K562 (cell line): ENCODE data around the gene PHF12.

Experiments used
- HDAC6 ChIP-seq: IDR thresholded peaks from 2 replicates; pipeline ENCODE4 v1.6.1; 2012; ENCODE audit warnings: low read depth, mild to moderate bottlenecking, control low read depth, inconsistent platforms, low read length, moderate library complexity
- KDM2B ChIP-seq: fragments of 250-450 bp; sonication (Bioruptor Pico); IDR thresholded peaks from 2 replicates; pipeline ENCODE4 v1.8.0; 2021; ENCODE audit warnings: mild to moderate bottlenecking, moderate library complexity
- MAZ ChIP-seq, 2 experiments: fragments of 450-650 bp in 1 of 2; sonication (generic) in 1 of 2; formaldehyde crosslinking; IDR thresholded peaks in 1 of 2; conservative IDR thresholded peaks in 1 of 2; 2 replicates each; pipeline versions ENCODE4 v1.4.0 to v1.5.0; 2020; ENCODE audit warnings: mild to moderate bottlenecking in 1 of 2, missing genetic modification reagents in 1 of 2
- NCOA2 ChIP-seq, 2 experiments: fragments of 450-650 bp; IDR thresholded peaks; 2 replicates each; pipeline ENCODE4 v1.6.1; 2018; ENCODE audit warnings: mild to moderate bottlenecking in 2 of 2, moderate library complexity in 1 of 2; ENCODE audit not compliant: partially characterized antibody in 2 of 2
- POLR2AphosphoS5 ChIP-seq: IDR thresholded peaks from 2 replicates; pipeline ENCODE4 v1.6.1; 2011; ENCODE audit warnings: mild to moderate bottlenecking, low read depth, low read length, moderate library complexity; ENCODE audit not compliant: control insufficient read depth, insufficient read depth
- RBM25 ChIP-seq: fragments of 200-400 bp; formaldehyde crosslinking; IDR thresholded peaks from 2 replicates; pipeline ENCODE4 v1.6.1; 2018; ENCODE audit warnings: low read length, low read depth, moderate library complexity; ENCODE audit not compliant: severe bottlenecking
- SIN3A ChIP-seq, 2 experiments: fragments of 150-350 bp in 1 of 2; IDR thresholded peaks; 2 replicates each; pipeline ENCODE4 v1.6.1; 2011 to 2016; ENCODE audit warnings: borderline replicate concordance in 2 of 2, low read depth in 2 of 2, low read length in 2 of 2, mild to moderate bottlenecking in 2 of 2, moderate library complexity in 2 of 2; ENCODE audit not compliant: control insufficient read depth in 1 of 2
- TF ChIP-seq, protein P1 (sequence below): fragments of 150-350 bp; IDR thresholded peaks from 2 replicates; pipeline ENCODE4 v1.6.1; 2014; ENCODE audit warnings: low read depth, mild to moderate bottlenecking, low read length, borderline replicate concordance
- TF ChIP-seq, protein P2 (sequence below), 2 experiments: fragments of 450-650 bp in 1 of 2; sonication (generic) in 1 of 2; formaldehyde crosslinking; conservative IDR thresholded peaks; 2 replicates each; pipeline versions ENCODE4 v1.4.0 to v1.8.1; 2020 to 2022; ENCODE audit warnings: mild to moderate bottlenecking in 1 of 2, missing genetic modification reagents in 1 of 2
- TF ChIP-seq, protein P3 (sequence below), 3 experiments: IDR thresholded peaks in 2 of 3; conservative IDR thresholded peaks in 1 of 3; 2 replicates each; pipeline ENCODE4 v1.5.1; 2011 to 2012; ENCODE audit warnings: low read length in 3 of 3, mild to moderate bottlenecking in 3 of 3, control low read depth in 2 of 3, improper control_type of control experiment in 1 of 3, inconsistent platforms in 1 of 3, low read depth in 1 of 3, mixed read lengths in 1 of 3, moderate library complexity in 1 of 3; ENCODE audit not compliant: insufficient read depth in 2 of 3

DNA sequence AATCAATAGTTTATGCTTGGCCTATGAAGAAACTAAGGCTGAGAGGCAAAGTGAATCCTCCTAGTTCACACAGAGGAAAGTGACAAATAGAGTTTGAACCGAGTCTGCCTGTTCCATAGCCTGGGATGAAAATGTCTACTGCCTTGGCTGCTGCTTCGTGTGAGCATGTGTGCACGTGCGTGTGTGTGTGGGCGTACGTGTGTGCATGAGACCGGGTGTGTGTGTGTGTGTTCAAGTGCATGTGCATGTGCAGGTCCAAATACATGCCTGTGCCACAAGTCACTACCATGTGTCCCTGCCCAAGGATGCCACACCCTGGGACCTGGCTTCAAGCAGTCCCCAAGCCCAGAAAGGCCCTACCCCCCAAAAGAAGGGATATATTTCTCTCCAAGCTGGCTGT is 40.9 kb upstream of the PHF12 start:
- TF ChIP-seq RBM25 (no peak), POLR2AphosphoS5 (no peak), NCOA2 (IDR thresholded peaks at IDR 0.05; ENCODE audit: partially characterized antibody in 2 of 2) (no peak), SIN3A (IDR thresholded peaks at IDR 0.05; ENCODE audit: borderline replicate concordance in 2 of 2, control insufficient read depth in 1 of 2, low read depth in 2 of 2, low read length in 2 of 2) (no peak), KDM2B (no peak), HDAC6 (no peak), MAZ (CRISPR knock-in tag; conservative IDR thresholded peaks at IDR 0.05 in 1 of 2, IDR thresholded peaks at IDR 0.05 in 1 of 2) (no peak)
- TF ChIP-seq, protein P1, sequence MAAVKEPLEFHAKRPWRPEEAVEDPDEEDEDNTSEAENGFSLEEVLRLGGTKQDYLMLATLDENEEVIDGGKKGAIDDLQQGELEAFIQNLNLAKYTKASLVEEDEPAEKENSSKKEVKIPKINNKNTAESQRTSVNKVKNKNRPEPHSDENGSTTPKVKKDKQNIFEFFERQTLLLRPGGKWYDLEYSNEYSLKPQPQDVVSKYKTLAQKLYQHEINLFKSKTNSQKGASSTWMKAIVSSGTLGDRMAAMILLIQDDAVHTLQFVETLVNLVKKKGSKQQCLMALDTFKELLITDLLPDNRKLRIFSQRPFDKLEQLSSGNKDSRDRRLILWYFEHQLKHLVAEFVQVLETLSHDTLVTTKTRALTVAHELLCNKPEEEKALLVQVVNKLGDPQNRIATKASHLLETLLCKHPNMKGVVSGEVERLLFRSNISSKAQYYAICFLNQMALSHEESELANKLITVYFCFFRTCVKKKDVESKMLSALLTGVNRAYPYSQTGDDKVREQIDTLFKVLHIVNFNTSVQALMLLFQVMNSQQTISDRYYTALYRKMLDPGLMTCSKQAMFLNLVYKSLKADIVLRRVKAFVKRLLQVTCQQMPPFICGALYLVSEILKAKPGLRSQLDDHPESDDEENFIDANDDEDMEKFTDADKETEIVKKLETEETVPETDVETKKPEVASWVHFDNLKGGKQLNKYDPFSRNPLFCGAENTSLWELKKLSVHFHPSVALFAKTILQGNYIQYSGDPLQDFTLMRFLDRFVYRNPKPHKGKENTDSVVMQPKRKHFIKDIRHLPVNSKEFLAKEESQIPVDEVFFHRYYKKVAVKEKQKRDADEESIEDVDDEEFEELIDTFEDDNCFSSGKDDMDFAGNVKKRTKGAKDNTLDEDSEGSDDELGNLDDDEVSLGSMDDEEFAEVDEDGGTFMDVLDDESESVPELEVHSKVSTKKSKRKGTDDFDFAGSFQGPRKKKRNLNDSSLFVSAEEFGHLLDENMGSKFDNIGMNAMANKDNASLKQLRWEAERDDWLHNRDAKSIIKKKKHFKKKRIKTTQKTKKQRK, result no peak
- TF ChIP-seq, protein P2, sequence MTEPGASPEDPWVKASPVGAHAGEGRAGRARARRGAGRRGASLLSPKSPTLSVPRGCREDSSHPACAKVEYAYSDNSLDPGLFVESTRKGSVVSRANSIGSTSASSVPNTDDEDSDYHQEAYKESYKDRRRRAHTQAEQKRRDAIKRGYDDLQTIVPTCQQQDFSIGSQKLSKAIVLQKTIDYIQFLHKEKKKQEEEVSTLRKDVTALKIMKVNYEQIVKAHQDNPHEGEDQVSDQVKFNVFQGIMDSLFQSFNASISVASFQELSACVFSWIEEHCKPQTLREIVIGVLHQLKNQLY (CRISPR knock-in tag; conservative IDR thresholded peaks at IDR 0.05), result no peak
- TF ChIP-seq, protein P3, sequence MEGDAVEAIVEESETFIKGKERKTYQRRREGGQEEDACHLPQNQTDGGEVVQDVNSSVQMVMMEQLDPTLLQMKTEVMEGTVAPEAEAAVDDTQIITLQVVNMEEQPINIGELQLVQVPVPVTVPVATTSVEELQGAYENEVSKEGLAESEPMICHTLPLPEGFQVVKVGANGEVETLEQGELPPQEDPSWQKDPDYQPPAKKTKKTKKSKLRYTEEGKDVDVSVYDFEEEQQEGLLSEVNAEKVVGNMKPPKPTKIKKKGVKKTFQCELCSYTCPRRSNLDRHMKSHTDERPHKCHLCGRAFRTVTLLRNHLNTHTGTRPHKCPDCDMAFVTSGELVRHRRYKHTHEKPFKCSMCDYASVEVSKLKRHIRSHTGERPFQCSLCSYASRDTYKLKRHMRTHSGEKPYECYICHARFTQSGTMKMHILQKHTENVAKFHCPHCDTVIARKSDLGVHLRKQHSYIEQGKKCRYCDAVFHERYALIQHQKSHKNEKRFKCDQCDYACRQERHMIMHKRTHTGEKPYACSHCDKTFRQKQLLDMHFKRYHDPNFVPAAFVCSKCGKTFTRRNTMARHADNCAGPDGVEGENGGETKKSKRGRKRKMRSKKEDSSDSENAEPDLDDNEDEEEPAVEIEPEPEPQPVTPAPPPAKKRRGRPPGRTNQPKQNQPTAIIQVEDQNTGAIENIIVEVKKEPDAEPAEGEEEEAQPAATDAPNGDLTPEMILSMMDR (IDR thresholded peaks at IDR 0.05 in 2 of 3, conservative IDR thresholded peaks at IDR 0.05 in 1 of 3; ENCODE audit: insufficient read depth in 2 of 3, low read depth in 1 of 3, low read length in 3 of 3), result no peak
